Esophagus muscularis mucosa (tissue), 3 donors: Measurements from ENCODE around the gene ZNF831.

Experiments
- POLR2A ChIP-seq: fragments of 450-650 bp; IDR thresholded peaks from one replicate; pipeline ENCODE4 v1.6.1; 2017; ENCODE audit warnings: antibody characterized with exemption, moderate library complexity, mild to moderate bottlenecking, low read depth
- POLR2AphosphoS5 ChIP-seq, 2 donors: sonication (generic); formaldehyde crosslinking; IDR thresholded peaks; one replicate each; pipeline ENCODE4 v1.6.1; 2017; ENCODE audit warnings: antibody characterized with exemption in 2 of 2
- TF ChIP-seq, protein P1 (sequence below), 3 experiments: fragments of 200-600 bp in 2 of 3; fragments of 450-650 bp in 1 of 3; sonication (generic) in 2 of 3; IDR thresholded peaks; one replicate each; pipeline ENCODE4 v1.5.1; 2017 to 2019; ENCODE audit warnings: antibody characterized with exemption in 3 of 3, mild to moderate bottlenecking in 2 of 3, moderate library complexity in 1 of 3

GRCh38 chr20:59269411-59270025, 105.9 kb downstream of the ZNF831 start:
- TF ChIP-seq, protein P1, sequence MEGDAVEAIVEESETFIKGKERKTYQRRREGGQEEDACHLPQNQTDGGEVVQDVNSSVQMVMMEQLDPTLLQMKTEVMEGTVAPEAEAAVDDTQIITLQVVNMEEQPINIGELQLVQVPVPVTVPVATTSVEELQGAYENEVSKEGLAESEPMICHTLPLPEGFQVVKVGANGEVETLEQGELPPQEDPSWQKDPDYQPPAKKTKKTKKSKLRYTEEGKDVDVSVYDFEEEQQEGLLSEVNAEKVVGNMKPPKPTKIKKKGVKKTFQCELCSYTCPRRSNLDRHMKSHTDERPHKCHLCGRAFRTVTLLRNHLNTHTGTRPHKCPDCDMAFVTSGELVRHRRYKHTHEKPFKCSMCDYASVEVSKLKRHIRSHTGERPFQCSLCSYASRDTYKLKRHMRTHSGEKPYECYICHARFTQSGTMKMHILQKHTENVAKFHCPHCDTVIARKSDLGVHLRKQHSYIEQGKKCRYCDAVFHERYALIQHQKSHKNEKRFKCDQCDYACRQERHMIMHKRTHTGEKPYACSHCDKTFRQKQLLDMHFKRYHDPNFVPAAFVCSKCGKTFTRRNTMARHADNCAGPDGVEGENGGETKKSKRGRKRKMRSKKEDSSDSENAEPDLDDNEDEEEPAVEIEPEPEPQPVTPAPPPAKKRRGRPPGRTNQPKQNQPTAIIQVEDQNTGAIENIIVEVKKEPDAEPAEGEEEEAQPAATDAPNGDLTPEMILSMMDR (IDR thresholded peaks at IDR 0.05): no peak
- TF ChIP-seq POLR2AphosphoS5 (IDR thresholded peaks at IDR 0.05): no peak
- TF ChIP-seq POLR2A: no peak
